ENCODE measurements around the gene FAM219A. TPM values are rescaled to one million over a fixed set of nuclear protein-coding genes. Genes with fewer than 3 reads are reported as not detected.

FAM219A gene
- total RNA-seq, 4 donors from 2014 or later = 2.3 to 33.0 (median 14.9) TPM

GRCh38 chr9:34385561-34386230 lies 72.7 kb downstream of the FAM219A start:
- Histone ChIP-seq H3K9me3 (no peaks in the 10 kb centered on the region), H3K36me3 (no peaks in the 10 kb centered on the region), H3K27ac (no peak overlapping the region), H3K4me3 (no peak overlapping the region), H3K27me3 (no peaks in the 10 kb centered on the region), H3K4me1 (no peaks in the 10 kb centered on the region)
- intact Hi-C loops (cut with DNase I; ENCODE audit: low total_unique reads) = no loop called here
- DNase-seq = no peak
- TF ChIP-seq POLR2A (IDR thresholded peaks at IDR 0.05) (no peak), CTCF (IDR thresholded peaks at IDR 0.05) (no peak)

DNA sequence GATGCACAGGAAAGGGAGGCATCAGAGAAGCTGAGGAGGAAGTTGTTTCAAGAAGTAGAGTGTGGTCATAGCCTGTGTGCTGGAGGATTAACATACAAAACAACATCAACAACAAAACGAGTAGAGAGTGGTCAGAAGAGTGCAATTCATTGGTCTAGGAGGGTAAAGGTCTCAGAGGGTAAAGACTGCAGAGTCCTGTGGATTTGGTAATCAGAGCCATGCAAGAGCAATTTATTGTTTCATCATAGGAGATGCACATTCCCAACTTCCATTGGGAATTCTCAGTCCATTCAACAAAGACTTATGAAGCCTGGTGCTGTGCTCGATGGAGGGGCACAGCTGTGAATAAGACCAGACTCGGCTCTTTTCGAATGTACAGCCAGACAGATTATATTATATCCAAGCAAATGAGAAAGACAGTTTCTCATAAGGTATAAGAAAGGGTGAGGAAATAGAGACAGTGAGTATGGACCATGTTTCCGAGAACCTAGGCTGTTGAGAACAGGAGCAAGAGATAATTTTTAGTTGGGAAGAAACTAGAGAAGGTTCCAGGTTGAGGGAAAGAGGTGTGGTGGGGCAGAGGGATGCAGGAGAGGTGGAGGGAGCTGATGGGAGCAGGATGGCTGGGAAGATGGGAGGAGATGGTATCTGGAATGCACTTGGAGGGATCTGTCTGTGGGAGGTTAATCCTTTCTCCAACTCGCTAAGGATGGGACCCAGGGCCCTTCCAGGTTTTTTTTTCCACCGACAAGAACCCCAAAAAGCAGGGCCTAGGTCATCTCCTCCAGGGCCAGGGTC lies 73.8 kb downstream of the FAM219A start:
- H3K36me3 ChIP-seq = no peaks in the 10 kb centered on the region
- peaks cover 0 to 4% of the 10 kb centered on the region in 2 donors for H3K4me1 ChIP-seq
- no peaks in the 10 kb centered on the region for H3K27me3 ChIP-seq
- TF ChIP-seq CTCF (IDR thresholded peaks at IDR 0.05) (no peak), POLR2A (IDR thresholded peaks at IDR 0.05) (no peak)
- H3K27ac ChIP-seq = no peak overlapping the region
- intact Hi-C loops (cut with DNase I; ENCODE audit: low total_unique reads) = no loop called here
- DNase-seq = no peak
- no peaks in the 10 kb centered on the region for H3K9me3 ChIP-seq
- no peak overlapping the region for H3K4me3 ChIP-seq

GRCh38 chr9:34383904-34384303 lies 74.5 kb downstream of the FAM219A start:
- H3K36me3 ChIP-seq = no peaks in the 10 kb centered on the region
- TF ChIP-seq POLR2A (IDR thresholded peaks at IDR 0.05) = no peak
- no peak for TF ChIP-seq CTCF (IDR thresholded peaks at IDR 0.05)
- no peak for DNase-seq
- H3K9me3 ChIP-seq = no peaks in the 10 kb centered on the region
- no peak overlapping the region for H3K4me3 ChIP-seq
- H3K27me3 ChIP-seq = no peaks in the 10 kb centered on the region
- H3K27ac ChIP-seq = no peak overlapping the region
- H3K4me1 ChIP-seq = peaks cover 0 to 4% of the 10 kb centered on the region in 2 donors
- intact Hi-C loops (cut with DNase I; ENCODE audit: low total_unique reads) = no loop called here

DNA sequence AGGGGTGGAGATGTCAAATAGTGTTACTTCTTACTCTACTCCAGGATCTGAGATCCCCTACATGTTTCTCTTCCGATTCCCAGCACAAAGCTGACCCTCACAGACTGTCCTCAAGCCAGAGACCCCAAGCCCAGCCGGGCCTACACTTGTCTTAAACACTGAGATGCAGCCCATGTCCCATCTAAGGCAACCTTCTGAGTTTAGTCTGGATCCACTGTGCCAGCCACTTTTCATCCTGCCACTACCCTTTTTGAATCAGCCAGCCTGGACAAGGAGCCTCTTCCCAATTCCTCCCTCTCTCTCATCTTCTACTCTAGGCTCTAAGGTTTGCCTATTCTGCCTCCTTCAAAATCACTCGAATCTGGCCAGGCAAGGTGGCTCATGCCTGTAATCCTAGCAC lies 75.5 kb downstream of the FAM219A start:
- Histone ChIP-seq H3K9me3 (no peaks in the 10 kb centered on the region), H3K4me1 (peaks cover 0 to 4% of the 10 kb centered on the region in 2 donors), H3K27ac (no peak overlapping the region), H3K4me3 (no peak overlapping the region), H3K36me3 (no peaks in the 10 kb centered on the region), H3K27me3 (no peaks in the 10 kb centered on the region)
- TF ChIP-seq POLR2A (IDR thresholded peaks at IDR 0.05) = no peak
- no peak for TF ChIP-seq CTCF (IDR thresholded peaks at IDR 0.05)
- no peak for DNase-seq
- intact Hi-C loops (cut with DNase I; ENCODE audit: low total_unique reads) = no loop called here

GRCh38 chr9:34382054-34382453 lies 76.3 kb downstream of the FAM219A start:
- H3K4me3 ChIP-seq = no peak overlapping the region
- intact Hi-C loops (cut with DNase I; ENCODE audit: low total_unique reads) = no loop called here
- H3K27ac ChIP-seq = no peak overlapping the region

More at GRCh38 chr9:34382054-34382453, 76.3 kb downstream of the FAM219A start:
- TF ChIP-seq POLR2A (IDR thresholded peaks at IDR 0.05) = no peak
- no peak for TF ChIP-seq CTCF (IDR thresholded peaks at IDR 0.05)
- DNase-seq = no peak
- Histone ChIP-seq H3K9me3 (no peaks in the 10 kb centered on the region), H3K27me3 (no peaks in the 10 kb centered on the region), H3K4me1 (peaks cover 0 to 4% of the 10 kb centered on the region in 2 donors), H3K36me3 (no peaks in the 10 kb centered on the region)

All from uterus (tissue), 4 donors.